Measurements from ENCODE around the gene PRDM16.

PRDM16 gene

GRCh38 chr1:3345792-3346191 is 276.8 kb downstream of the PRDM16 start:
- ChIA-PET CTCF (interaction anchor here (0.6 kb wide), 1 partner anchor 329 kb away, joined by 3 read pairs; no protein-coding TSS in a partner anchor), POLR2A (no interaction called here)
- TF ChIP-seq ZNF585B (tag by site-specific recombination; IDR thresholded peaks at IDR 0.05), result no peak
- no peak for TF ChIP-seq ZNF600 (tag by site-specific recombination; IDR thresholded peaks at IDR 0.05)
- no peak for TF ChIP-seq REST (tag by site-specific recombination; IDR thresholded peaks at IDR 0.05)
- TF ChIP-seq ZNF843 (tag by site-specific recombination; IDR thresholded peaks at IDR 0.05), result no peak
- TF ChIP-seq ZNF350 (tag by site-specific recombination; IDR thresholded peaks at IDR 0.05), result no peak
- no peak for TF ChIP-seq BCL11B (tag by site-specific recombination; IDR thresholded peaks at IDR 0.05; ENCODE audit: low read depth)
- TF ChIP-seq, protein P1, sequence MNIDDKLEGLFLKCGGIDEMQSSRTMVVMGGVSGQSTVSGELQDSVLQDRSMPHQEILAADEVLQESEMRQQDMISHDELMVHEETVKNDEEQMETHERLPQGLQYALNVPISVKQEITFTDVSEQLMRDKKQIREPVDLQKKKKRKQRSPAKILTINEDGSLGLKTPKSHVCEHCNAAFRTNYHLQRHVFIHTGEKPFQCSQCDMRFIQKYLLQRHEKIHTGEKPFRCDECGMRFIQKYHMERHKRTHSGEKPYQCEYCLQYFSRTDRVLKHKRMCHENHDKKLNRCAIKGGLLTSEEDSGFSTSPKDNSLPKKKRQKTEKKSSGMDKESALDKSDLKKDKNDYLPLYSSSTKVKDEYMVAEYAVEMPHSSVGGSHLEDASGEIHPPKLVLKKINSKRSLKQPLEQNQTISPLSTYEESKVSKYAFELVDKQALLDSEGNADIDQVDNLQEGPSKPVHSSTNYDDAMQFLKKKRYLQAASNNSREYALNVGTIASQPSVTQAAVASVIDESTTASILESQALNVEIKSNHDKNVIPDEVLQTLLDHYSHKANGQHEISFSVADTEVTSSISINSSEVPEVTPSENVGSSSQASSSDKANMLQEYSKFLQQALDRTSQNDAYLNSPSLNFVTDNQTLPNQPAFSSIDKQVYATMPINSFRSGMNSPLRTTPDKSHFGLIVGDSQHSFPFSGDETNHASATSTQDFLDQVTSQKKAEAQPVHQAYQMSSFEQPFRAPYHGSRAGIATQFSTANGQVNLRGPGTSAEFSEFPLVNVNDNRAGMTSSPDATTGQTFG (tag by site-specific recombination; IDR thresholded peaks at IDR 0.05; ENCODE audit: borderline replicate concordance), result no peak
- no peak for TF ChIP-seq ZNF776 (tag by site-specific recombination; IDR thresholded peaks at IDR 0.05; ENCODE audit: borderline replicate concordance)
- TF ChIP-seq ZNF501 (tag by site-specific recombination; IDR thresholded peaks at IDR 0.05), result no peak
- TF ChIP-seq ZNF664 (tag by site-specific recombination; IDR thresholded peaks at IDR 0.05), result no peak
- no peak for TF ChIP-seq ZNF223 (tag by site-specific recombination; IDR thresholded peaks at IDR 0.05)
- no peak for TF ChIP-seq HOXA7 (CRISPR knock-in tag; IDR thresholded peaks at IDR 0.05; ENCODE audit: borderline replicate concordance)
- TF ChIP-seq ZNF561 (tag by site-specific recombination; IDR thresholded peaks at IDR 0.05; ENCODE audit: borderline replicate concordance), result no peak
- no peak for TF ChIP-seq ZNF596 (tag by site-specific recombination; IDR thresholded peaks at IDR 0.05)
- TF ChIP-seq, protein P2, sequence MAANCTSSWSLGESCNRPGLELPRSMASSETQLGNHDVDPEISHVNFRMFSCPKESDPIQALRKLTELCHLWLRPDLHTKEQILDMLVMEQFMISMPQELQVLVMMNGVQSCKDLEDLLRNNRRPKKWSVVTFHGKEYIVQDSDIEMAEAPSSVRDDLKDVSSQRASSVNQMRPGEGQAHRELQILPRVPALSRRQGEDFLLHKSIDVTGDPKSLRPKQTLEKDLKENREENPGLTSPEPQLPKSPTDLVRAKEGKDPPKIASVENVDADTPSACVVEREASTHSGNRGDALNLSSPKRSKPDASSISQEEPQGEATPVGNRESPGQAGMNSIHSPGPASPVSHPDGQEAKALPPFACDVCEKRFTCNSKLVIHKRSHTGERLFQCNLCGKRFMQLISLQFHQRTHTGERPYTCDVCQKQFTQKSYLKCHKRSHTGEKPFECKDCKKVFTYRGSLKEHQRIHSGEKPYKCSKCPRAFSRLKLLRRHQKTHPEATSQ (tag by site-specific recombination; IDR thresholded peaks at IDR 0.05), result no peak
- no peak for TF ChIP-seq ZNF394 (tag by site-specific recombination; IDR thresholded peaks at IDR 0.05; ENCODE audit: borderline replicate concordance)
- no peak for TF ChIP-seq KLF17 (tag by site-specific recombination; IDR thresholded peaks at IDR 0.05)
- Histone ChIP-seq H3K4me3 (ENCODE audit: low read depth, low read length) (no peak overlapping the region), H3K27ac (ENCODE audit: extremely low read depth, low read depth, low read length) (no peak overlapping the region), H3K36me3 (ENCODE audit: control insufficient read depth in 2 of 2, insufficient read depth in 1 of 2, low read length in 2 of 2) (no peaks in the 10 kb centered on the region), H3K4me1 (ENCODE audit: control insufficient read depth, insufficient read depth, low read length) (no peaks in the 10 kb centered on the region), H3K9me3 (ENCODE audit: control insufficient read depth, insufficient read depth, low read depth, low read length) (peaks cover 2% of the 10 kb centered on the region)

GRCh38 chr1:3346478-3346877 is 277.5 kb downstream of the PRDM16 start:
- TF ChIP-seq, protein P3, sequence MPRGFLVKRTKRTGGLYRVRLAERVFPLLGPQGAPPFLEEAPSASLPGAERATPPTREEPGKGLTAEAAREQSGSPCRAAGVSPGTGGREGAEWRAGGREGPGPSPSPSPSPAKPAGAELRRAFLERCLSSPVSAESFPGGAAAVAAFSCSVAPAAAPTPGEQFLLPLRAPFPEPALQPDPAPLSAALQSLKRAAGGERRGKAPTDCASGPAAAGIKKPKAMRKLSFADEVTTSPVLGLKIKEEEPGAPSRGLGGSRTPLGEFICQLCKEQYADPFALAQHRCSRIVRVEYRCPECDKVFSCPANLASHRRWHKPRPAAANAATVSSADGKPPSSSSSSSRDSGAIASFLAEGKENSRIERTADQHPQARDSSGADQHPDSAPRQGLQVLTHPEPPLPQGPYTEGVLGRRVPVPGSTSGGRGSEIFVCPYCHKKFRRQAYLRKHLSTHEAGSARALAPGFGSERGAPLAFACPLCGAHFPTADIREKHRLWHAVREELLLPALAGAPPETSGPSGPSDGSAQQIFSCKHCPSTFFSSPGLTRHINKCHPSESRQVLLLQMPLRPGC (tag by site-specific recombination; IDR thresholded peaks at IDR 0.05), result no peak
- no peak for TF ChIP-seq ZNF571 (tag by site-specific recombination; IDR thresholded peaks at IDR 0.05)
- POLR2A ChIA-PET, result no interaction called here
- H3K36me3 ChIP-seq (ENCODE audit: control insufficient read depth in 2 of 2, insufficient read depth in 1 of 2, low read length in 2 of 2), result no peaks in the 10 kb centered on the region
- no peak overlapping the region for H3K4me3 ChIP-seq (ENCODE audit: low read depth, low read length)
- no peak overlapping the region for H3K27ac ChIP-seq (ENCODE audit: extremely low read depth, low read depth, low read length)
- CTCF ChIA-PET, result no interaction called here
- peaks cover 2% of the 10 kb centered on the region for H3K9me3 ChIP-seq (ENCODE audit: control insufficient read depth, insufficient read depth, low read depth, low read length)
- H3K4me1 ChIP-seq (ENCODE audit: control insufficient read depth, insufficient read depth, low read length), result no peaks in the 10 kb centered on the region; the same call in 1 of the 2 replicates
